GM19468 (cell line): ENCODE measurements around the gene TUBA3D.
A peak's percentile ranks its signal among the peaks of the same experiment; 100 is the strongest.
"Not testable (repeated sequence)": the region's sequence is repeated elsewhere in the genome, so short reads cannot be mapped to it uniquely, and the experiment has no call there.

Experiments
- ATAC-seq: cut with Tn5 transposase; IDR thresholded peaks from one replicate; pipeline ENCODE4 v1.9.1; 2021; ENCODE audit warnings: mild to moderate bottlenecking, moderate library complexity, moderate number of reproducible peaks; ENCODE audit not compliant: unreplicated experiment; ENCODE audit errors: extremely low read depth

Gene TUBA3D

GRCh38 chr2:131482506-131483155 is 6.7 kb downstream of the TUBA3D start:
- ATAC-seq = not testable (repeated sequence)

GRCh38 chr2:131483981-131484820 is 8.3 kb downstream of the TUBA3D start:
- not testable (repeated sequence) for ATAC-seq

GRCh38 chr2:131484906-131485460 is 9.1 kb downstream of the TUBA3D start:
- ATAC-seq = not testable (repeated sequence)

- ATAC-seq = not testable (repeated sequence)
Observed at GRCh38 chr2:131486201-131486902, 10.4 kb downstream of the TUBA3D start.

- no peak for ATAC-seq
Observed at GRCh38 chr2:131488306-131489205, 12.6 kb downstream of the TUBA3D start.

GRCh38 chr2:131490616-131491468 is 14.9 kb downstream of the TUBA3D start:
- not testable (repeated sequence) for ATAC-seq

- not testable (repeated sequence) for ATAC-seq
Observed at GRCh38 chr2:131491469-131491836, 15.5 kb downstream of the TUBA3D start.

- not testable (repeated sequence) for ATAC-seq
Observed at GRCh38 chr2:131492015-131492417, 16.1 kb downstream of the TUBA3D start, which contains the start of gene MZT2A. Gene MZT2A, minus strand, starts transcription at chr2:131492397. Its CDS starts 21 bp downstream, at chr2:131492376.

- ATAC-seq = peak; percentile 61
Observed at GRCh38 chr2:131492418-131493198, 16.7 kb downstream of the TUBA3D start.

GRCh38 chr2:131493199-131493968 is 17.5 kb downstream of the TUBA3D start:
- peak; percentile 14 for ATAC-seq

GRCh38 chr2:131495506-131495905 is 19.6 kb downstream of the TUBA3D start:
- ATAC-seq = not testable (repeated sequence)

- peak; percentile 85 for ATAC-seq
Observed at GRCh38 chr2:131498321-131498973, 22.5 kb downstream of the TUBA3D start.

- not testable (repeated sequence) for ATAC-seq
Observed at GRCh38 chr2:131503587-131503986, 27.7 kb downstream of the TUBA3D start.

GRCh38 chr2:131504082-131504750 is 28.3 kb downstream of the TUBA3D start:
- ATAC-seq = not testable (repeated sequence)

GRCh38 chr2:131509615-131510014 is 33.7 kb downstream of the TUBA3D start:
- ATAC-seq = no peak
